GM19023 (cell line): ENCODE data around the gene FADS6.
A peak's percentile ranks its signal among the peaks of the same experiment; 100 is the strongest.

ENCODE experiments used
- ATAC-seq: cut with Tn5 transposase; IDR thresholded peaks from one replicate; pipeline ENCODE4 v1.9.1; 2021; ENCODE audit warnings: mild to moderate bottlenecking, moderate library complexity; ENCODE audit not compliant: unreplicated experiment

Gene FADS6

GRCh38 chr17:74892013-74892841 is 1.2 kb downstream of the FADS6 start:
- no peak for ATAC-seq

DNA sequence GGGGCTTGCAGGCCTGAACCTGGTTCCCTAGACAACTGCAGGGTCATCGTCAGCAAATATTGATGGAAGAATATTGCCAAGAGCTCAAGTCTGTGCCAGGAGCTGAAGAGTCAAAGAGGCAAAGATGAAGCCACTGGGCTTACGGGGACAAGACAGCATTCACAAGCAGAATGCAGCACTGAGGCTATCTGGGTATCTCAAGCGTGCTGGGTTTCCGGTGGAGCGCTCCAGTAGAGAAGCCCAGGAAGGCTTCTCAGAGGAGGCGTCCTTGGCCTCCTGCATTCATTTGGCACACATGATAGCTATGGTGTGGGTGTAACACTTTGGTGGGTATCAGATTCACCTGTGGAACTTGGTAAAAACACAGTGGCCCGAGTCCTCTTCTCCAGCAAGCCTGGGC is 2.9 kb downstream of the FADS6 start:
- ATAC-seq, result no peak

GRCh38 chr17:74888469-74888868 is 5.0 kb downstream of the FADS6 start:
- no peak for ATAC-seq

GRCh38 chr17:74883241-74883745 is 10.1 kb downstream of the FADS6 start:
- no peak for ATAC-seq

DNA sequence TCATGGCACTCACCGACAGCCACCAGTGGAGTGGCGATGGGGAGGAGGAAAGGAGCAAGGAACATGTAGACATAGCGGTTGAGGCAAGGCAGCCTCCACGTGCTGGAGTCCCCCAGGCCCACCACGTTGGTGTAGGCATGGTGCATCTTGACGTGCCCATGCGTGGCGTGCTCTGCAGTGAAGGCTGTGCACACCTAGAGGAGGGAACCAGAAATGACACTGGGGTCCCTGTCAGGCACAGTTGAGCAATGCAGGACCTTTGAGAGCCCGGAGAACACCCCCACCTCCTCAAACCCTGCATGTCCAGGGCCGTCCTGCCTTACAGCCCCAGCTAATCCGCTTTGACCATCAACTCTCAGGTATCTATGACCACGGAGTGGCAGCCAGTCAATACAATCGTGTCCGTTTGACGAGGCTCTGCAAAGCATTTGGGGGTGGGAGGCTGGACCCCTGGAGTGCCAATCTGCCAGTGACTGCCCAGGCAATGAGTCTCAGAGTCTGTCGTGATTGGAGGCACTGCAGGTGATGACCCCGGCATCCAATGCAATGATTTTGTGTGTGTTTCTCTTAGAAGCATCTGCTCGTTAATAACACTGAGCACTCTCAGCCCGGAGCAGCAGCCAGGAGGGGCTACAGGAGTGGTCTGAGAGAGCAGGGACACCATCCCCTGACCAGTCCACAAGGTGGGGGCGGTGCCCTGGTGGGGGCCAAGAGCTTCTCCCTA is 10.8 kb downstream of the FADS6 start:
- no peak for ATAC-seq

DNA sequence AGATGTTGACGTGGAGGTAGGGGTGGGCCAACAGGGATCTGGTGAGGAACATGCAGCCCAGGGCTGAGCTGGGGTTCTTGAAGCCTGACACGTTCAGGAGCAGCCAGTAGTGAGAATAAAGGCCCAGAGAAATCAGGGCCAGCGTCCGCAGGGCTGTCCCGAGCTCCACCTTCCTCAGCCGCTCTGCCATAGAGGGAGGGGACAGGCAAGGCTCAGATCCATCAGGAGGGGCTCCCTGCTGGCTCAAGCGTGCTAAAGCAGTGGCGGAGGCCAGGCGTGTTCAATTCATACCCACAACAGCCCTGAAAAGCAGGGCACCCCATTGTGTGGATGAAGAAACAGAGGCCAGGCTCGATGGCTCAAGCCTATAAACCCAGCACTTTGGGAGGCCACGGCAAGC is 12.4 kb downstream of the FADS6 start:
- ATAC-seq, result no peak

DNA sequence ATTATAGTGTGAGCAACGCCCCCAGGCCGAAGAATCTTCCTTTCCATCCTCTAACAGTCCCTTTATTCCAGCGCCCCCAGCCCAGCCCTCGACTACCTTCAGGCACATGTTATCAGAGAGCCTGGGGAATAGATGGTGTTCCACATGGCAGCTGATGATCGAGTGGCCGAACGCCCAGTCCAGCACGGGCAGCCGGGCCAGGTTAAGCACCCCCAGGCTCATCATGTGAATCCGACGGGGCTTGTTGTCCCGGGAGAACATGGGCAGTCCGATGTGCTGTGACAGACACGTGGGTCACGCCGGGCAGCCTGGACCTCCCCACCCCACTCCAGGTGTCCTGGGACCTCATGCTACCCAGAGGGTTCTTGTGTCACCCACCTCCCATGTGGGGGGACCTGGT is 14.1 kb downstream of the FADS6 start:
- no peak for ATAC-seq

- no peak for ATAC-seq
These were observed 14.8 kb downstream of the FADS6 start for GRCh38 chr17:74878658-74879057.

GRCh38 chr17:74877592-74878548 is 15.6 kb downstream of the FADS6 start:
- ATAC-seq, result no peak

DNA sequence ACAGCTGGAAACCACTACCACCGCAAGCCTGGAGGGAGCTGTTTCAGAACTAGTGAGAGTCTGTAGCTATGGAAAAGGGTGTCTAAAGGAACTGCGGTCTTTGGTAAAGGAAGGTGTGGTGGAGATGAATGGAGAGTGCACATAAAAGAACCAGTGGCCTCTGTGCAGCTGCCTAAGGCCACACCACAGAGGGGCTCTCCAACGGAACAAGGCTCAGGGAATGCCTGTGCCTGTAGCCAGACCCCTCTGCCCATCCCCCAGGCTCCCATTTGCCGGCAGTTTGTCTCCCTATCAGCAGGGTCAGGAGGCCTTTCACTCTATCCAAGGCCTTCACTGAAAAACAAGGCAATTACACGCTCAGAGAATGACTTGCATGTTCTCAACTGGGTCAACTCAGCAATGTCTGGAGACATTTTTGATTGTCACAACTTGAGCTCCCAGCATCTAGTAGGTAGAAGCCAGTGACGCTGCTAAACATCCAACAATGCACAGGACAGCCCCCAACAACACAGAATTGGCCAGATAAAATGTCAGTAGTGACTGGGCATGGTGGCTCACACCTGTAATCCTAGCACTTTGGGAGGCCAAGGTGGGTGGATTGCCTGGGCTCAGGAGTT is 17.3 kb downstream of the FADS6 start:
- no peak for ATAC-seq

- ATAC-seq, result no peak
These were observed 18.1 kb downstream of the FADS6 start for GRCh38 chr17:74875155-74875976.

GRCh38 chr17:74874615-74875037 is 18.8 kb downstream of the FADS6 start:
- no peak for ATAC-seq

- ATAC-seq, result no peak
These were observed 19.4 kb downstream of the FADS6 start for GRCh38 chr17:74873874-74874614.

GRCh38 chr17:74873037-74873873 is 20.2 kb downstream of the FADS6 start:
- peak; percentile 90 for ATAC-seq

- ATAC-seq, result peak; percentile 19
These were observed 21.0 kb downstream of the FADS6 start, which contains the start of gene FDXR for GRCh38 chr17:74872313-74873036. Gene FDXR (minus strand): TSS chr17:74872994. CDS start chr17:74872944, 50 bp downstream.

- no peak for ATAC-seq
These were observed 21.9 kb downstream of the FADS6 start for GRCh38 chr17:74871356-74872076.

DNA sequence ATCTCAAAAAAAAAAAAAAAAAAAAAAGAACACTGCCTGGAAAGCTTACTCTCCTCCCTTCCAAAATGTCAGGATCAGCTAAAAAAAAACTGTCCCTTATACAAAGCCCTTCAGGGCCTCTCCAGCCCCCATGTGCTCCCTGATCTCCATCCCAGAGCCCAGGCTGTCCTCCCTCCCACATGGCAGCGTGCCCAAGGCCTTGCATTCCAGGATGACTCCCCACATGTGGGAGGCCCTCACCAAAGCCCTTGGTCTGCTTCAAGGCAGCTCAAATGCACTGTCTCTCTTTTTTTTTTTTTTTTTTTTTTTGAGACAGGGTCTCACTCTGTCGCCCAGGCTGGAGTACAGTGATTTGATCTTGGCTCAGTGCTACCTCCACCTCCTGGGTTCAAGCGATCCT is 22.9 kb downstream of the FADS6 start:
- no peak for ATAC-seq
